Panc1 (cell line): ENCODE results near the gene CEP192. TPM values are rescaled to one million over a fixed set of nuclear protein-coding genes. Genes with fewer than 3 reads are reported as not detected.
"Not testable (repeated sequence)": the region's sequence is repeated elsewhere in the genome, so short reads cannot be mapped to it uniquely, and the experiment has no call there.

Source experiments
- ATAC-seq: fragments of 200-7000 bp; cut with Tn5 transposase; 2 replicates; pipeline ENCODE4 v1.9.1; 2020; ENCODE audit warnings: mild to moderate bottlenecking, moderate library complexity
- BruUV-seq: library from RNA; stranded (reverse); fragments of 400-500 nt; replicated peaks from 2 replicates; lab custom pipeline; 2021; lab: Mats Ljungman, UMichigan
- CTCF ChIA-PET: fragments of 300-600 bp; sonication (Branson Sonifier 250); formaldehyde crosslinking; loops from one replicate; lab custom pipeline; 2022; ENCODE audit warnings: antibody characterized with exemption; lab: Charles Lee
- POLR2A ChIA-PET: fragments of 300-600 bp; sonication (Branson Sonifier 250); formaldehyde crosslinking; loops from one replicate; lab custom pipeline; 2022; ENCODE audit warnings: antibody characterized with exemption; lab: Charles Lee
- DNase-seq: peaks from one replicate; pipeline ENCODE4 v3.0.0-alpha.2; 2010; ENCODE audit warnings: low read depth, low spot score
- H3K27ac ChIP-seq: 2 replicates; pipeline ENCODE4 v1.5.1; 2011; ENCODE audit warnings: mild to moderate bottlenecking, low read length, inconsistent platforms
- H3K27me3 ChIP-seq: fragments of 200-500 bp; sonication (Bioruptor generic); 2 replicates; pipeline ENCODE4 v1.6.0; 2014; ENCODE audit warnings: low read length, inconsistent platforms; ENCODE audit not compliant: control insufficient read depth, insufficient read depth
- H3K36me3 ChIP-seq: fragments of 200-500 bp; sonication (Bioruptor generic); 2 replicates; pipeline ENCODE4 v1.5.1; 2014; ENCODE audit warnings: inconsistent platforms, mild to moderate bottlenecking, low read length, moderate library complexity; ENCODE audit not compliant: control insufficient read depth, insufficient read depth
- H3K4me1 ChIP-seq: 2 replicates; pipeline ENCODE4 v1.5.1; 2011; ENCODE audit warnings: inconsistent platforms, mild to moderate bottlenecking, low read length, moderate library complexity; ENCODE audit not compliant: control insufficient read depth, insufficient read depth
- H3K4me3 ChIP-seq, 2 experiments: 2 replicates each; pipeline ENCODE4 v1.5.1; 2011 to 2012; ENCODE audit warnings: low read depth in 2 of 2, low read length in 2 of 2, mild to moderate bottlenecking in 2 of 2, inconsistent platforms in 1 of 2, moderate library complexity in 1 of 2
- H3K9me3 ChIP-seq: fragments of 200-500 bp; sonication (Bioruptor generic); 2 replicates; pipeline ENCODE4 v1.5.1; 2014; ENCODE audit warnings: low read depth, mild to moderate bottlenecking, inconsistent platforms, low read length, moderate library complexity; ENCODE audit not compliant: control insufficient read depth, insufficient read depth
- CTCF ChIP-seq: fragments of 450-650 bp; IDR thresholded peaks from 2 replicates; pipeline ENCODE4 v1.5.1; 2017; ENCODE audit warnings: mild to moderate bottlenecking
- POLR2AphosphoS5 ChIP-seq: IDR thresholded peaks from 2 replicates; pipeline ENCODE4 v1.6.1; 2012; ENCODE audit warnings: mild to moderate bottlenecking, low read depth, low read length, moderate library complexity
- REST ChIP-seq, 2 experiments: IDR thresholded peaks; 2 replicates each; pipeline ENCODE4 v1.6.1; 2011 to 2012; ENCODE audit warnings: low read depth in 2 of 2, control low read depth in 1 of 2, low read length in 1 of 2, mild to moderate bottlenecking in 1 of 2, moderate library complexity in 1 of 2; ENCODE audit not compliant: insufficient read depth in 1 of 2
- SIN3A ChIP-seq: IDR thresholded peaks from 2 replicates; pipeline ENCODE4 v1.6.1; 2012; ENCODE audit warnings: low read depth, mild to moderate bottlenecking, low read length, moderate library complexity, borderline replicate concordance; ENCODE audit not compliant: insufficient read depth
- TCF7L2 ChIP-seq: IDR thresholded peaks from 2 replicates; pipeline ENCODE4 v1.6.1; 2011; ENCODE audit warnings: mild to moderate bottlenecking, low read depth, low read length, inconsistent platforms
- in situ Hi-C: cut with HindIII; loops from 2 replicates; pipeline ENCODE4 v1.10.0; 2016; ENCODE audit warnings: low sequenced_read_pairs, low pct_unique_long_range_greater_than_20kb
- intact Hi-C: fragments of 100-400 bp; cut with micrococcal nuclease; formaldehyde crosslinking; loops from one replicate; pipeline ENCODE4 v1.10.0; 2022; ENCODE audit not compliant: unreplicated experiment
- total RNA-seq: library from RNA; stranded (reverse); gene quantifications from one replicate; pipeline ENCODE4 v1.2.1, GENCODE V29; 2021; ENCODE audit not compliant: unreplicated experiment

Gene CEP192
- total RNA-seq, 1 experiment from 2014 or later, result 27.2 TPM

GRCh38 chr18:13076886-13077285 lies 85.7 kb downstream of the CEP192 start:
- intact Hi-C loops, result loop anchor here (10.0 kb wide), 1 partner anchor 58 kb away; no protein-coding TSS in a partner anchor
- no peak overlapping the region for H3K4me3 ChIP-seq
- H3K9me3 ChIP-seq, result no peaks in the 10 kb centered on the region
- ChIA-PET CTCF (no interaction called here), POLR2A (no interaction called here)
- TF ChIP-seq CTCF, result no peak
- TF ChIP-seq TCF7L2, result no peak
- TF ChIP-seq POLR2AphosphoS5, result no peak
- no peak for TF ChIP-seq SIN3A
- TF ChIP-seq REST (IDR thresholded peaks at IDR 0.05; ENCODE audit: insufficient read depth in 1 of 2, low read depth in 2 of 2, low read length in 1 of 2), result no peak
- no peaks in the 10 kb centered on the region for H3K4me1 ChIP-seq
- H3K27ac ChIP-seq, result no peak overlapping the region
- H3K27me3 ChIP-seq, result no peaks in the 10 kb centered on the region
- ATAC-seq (no peak), DNase-seq (no peak)
- H3K36me3 ChIP-seq, result peaks cover 13% of the 10 kb centered on the region
- in situ Hi-C loops, result no loop called here
- BruUV-seq, result no TSS peak

- intact Hi-C loops (loop anchor here (10.0 kb wide), 1 partner anchor 57 kb away; no protein-coding TSS in a partner anchor), in situ Hi-C loops (no loop called here)
- Histone ChIP-seq H3K4me1 (no peaks in the 10 kb centered on the region), H3K36me3 (peaks cover 10% of the 10 kb centered on the region), H3K27ac (no peak overlapping the region), H3K27me3 (no peaks in the 10 kb centered on the region), H3K4me3 (no peak overlapping the region), H3K9me3 (no peaks in the 10 kb centered on the region)
- ChIA-PET CTCF (no interaction called here), POLR2A (no interaction called here)
- no peak for ATAC-seq
- no peak for DNase-seq
- no TSS peak for BruUV-seq
- TF ChIP-seq REST (IDR thresholded peaks at IDR 0.05; ENCODE audit: insufficient read depth in 1 of 2, low read depth in 2 of 2, low read length in 1 of 2) (no peak), TCF7L2 (no peak)
These were observed 86.3 kb downstream of the CEP192 start for GRCh38 chr18:13077473-13077872.

- H3K36me3 ChIP-seq, DNase-seq, POLR2A ChIA-PET, ATAC-seq, H3K4me1 ChIP-seq, H3K4me3 ChIP-seq, H3K27me3 ChIP-seq, H3K9me3 ChIP-seq, BruUV-seq, H3K27ac ChIP-seq, in situ Hi-C loops, CTCF ChIA-PET: not testable (repeated sequence)
- intact Hi-C loops, result loop anchor here (10.0 kb wide), 1 partner anchor 57 kb away; no protein-coding TSS in a partner anchor
These were observed 86.9 kb downstream of the CEP192 start for GRCh38 chr18:13078065-13078464.
